Uterus (tissue), 4 donors: Measurements from ENCODE around the gene NKG7. TPM values are rescaled to one million over a fixed set of nuclear protein-coding genes. Genes with fewer than 3 reads are reported as not detected.

ENCODE experiments used
- DNase-seq, 2 donors: peaks; one replicate each; pipeline ENCODE4 v3.0.0-alpha.2; 2019 to 2020
- H3K27ac ChIP-seq, 2 donors: fragments of 200-600 bp; sonication (generic); 1 replicate in 1 of 2; 2 replicates in 1 of 2; pipeline ENCODE4 v1.5.1; 2016 to 2018
- H3K27me3 ChIP-seq, 2 donors: fragments of 200-600 bp; sonication (generic); one replicate each; pipeline ENCODE4 v1.5.1; 2018 to 2019; ENCODE audit warnings: control low read depth in 1 of 2
- H3K36me3 ChIP-seq, 2 donors: fragments of 200-600 bp; sonication (generic); one replicate each; pipeline ENCODE4 v1.5.1; 2019; ENCODE audit warnings: control low read depth in 1 of 2
- H3K4me1 ChIP-seq, 2 donors: fragments of 200-600 bp; sonication (generic); one replicate each; pipeline ENCODE4 v1.5.1; 2018 to 2019; ENCODE audit warnings: control low read depth in 1 of 2
- H3K4me3 ChIP-seq, 2 donors: fragments of 200-600 bp; sonication (generic); 1 replicate in 1 of 2; 2 replicates in 1 of 2; pipeline ENCODE4 v1.5.1; 2018 to 2019; ENCODE audit warnings: mild to moderate bottlenecking in 1 of 2
- H3K9me3 ChIP-seq, 2 donors: fragments of 200-600 bp; sonication (generic); one replicate each; pipeline ENCODE4 v1.5.1; 2019; ENCODE audit warnings: control low read depth in 1 of 2
- POLR2A ChIP-seq, 2 donors: fragments of 450-650 bp; IDR thresholded peaks; one replicate each; pipeline ENCODE4 v1.6.1; 2016; ENCODE audit warnings: antibody characterized with exemption in 2 of 2, mild to moderate bottlenecking in 1 of 2, moderate library complexity in 1 of 2
- intact Hi-C: fragments of 100-400 bp; cut with DNase I; formaldehyde crosslinking; loops from one replicate; pipeline ENCODE4 v1.15.1; 2023; ENCODE audit warnings: low total_unique reads
- total RNA-seq, 4 donors: library from RNA; depleted of rRNA in 3 of 4; stranded (reverse); fragments of >200 nt in 3 of 4; gene quantifications; one replicate each; pipeline versions ENCODE4 v1.1.0 to v1.2.4, GENCODE V29; 2014 to 2023
- TF ChIP-seq, protein P1 (sequence below), 4 experiments: fragments of 200-600 bp in 2 of 4; fragments of 450-650 bp in 2 of 4; sonication (generic) in 2 of 4; IDR thresholded peaks; one replicate each; pipeline ENCODE4 v1.5.1; 2016 to 2019; ENCODE audit warnings: antibody characterized with exemption in 4 of 4, mild to moderate bottlenecking in 2 of 4, moderate library complexity in 1 of 4
- donor health status: DM: yes; HTN: yes; CAD: no.

The NKG7 gene
- total RNA-seq, 4 donors from 2014 or later: 1.0 to 3.6 (median 2.9) TPM; not detected in 1

DNA sequence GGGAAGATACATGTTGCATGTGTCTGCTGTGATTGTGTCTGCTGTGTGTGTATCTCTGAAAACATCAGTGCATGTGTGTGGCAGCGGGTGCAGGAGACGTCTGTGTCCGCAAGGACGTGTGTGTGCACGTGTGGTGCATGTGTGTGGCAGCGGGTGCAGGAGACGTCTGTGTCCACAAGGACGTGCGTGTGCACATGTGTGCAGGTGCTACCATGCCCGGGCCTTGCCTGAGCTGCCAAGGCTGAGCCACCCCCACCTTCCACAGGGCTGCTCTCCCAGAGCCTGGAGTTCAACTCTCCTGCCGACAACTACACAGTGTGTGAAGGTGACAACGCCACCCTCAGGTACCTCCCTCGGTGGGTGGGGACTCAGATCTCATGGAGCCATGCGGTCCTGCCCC lies 50.7 kb downstream of the NKG7 start:
- Histone ChIP-seq H3K27me3 (peaks cover 0 to 3% of the 10 kb centered on the region in 2 donors), H3K9me3 (no peaks in the 10 kb centered on the region), H3K27ac (no peak overlapping the region), H3K36me3 (no peaks in the 10 kb centered on the region), H3K4me1 (no peaks in the 10 kb centered on the region), H3K4me3 (no peak overlapping the region)
- no peak for DNase-seq
- intact Hi-C loops: no loop called here
- no peak for TF ChIP-seq POLR2A (IDR thresholded peaks at IDR 0.05)
- TF ChIP-seq, protein P1, sequence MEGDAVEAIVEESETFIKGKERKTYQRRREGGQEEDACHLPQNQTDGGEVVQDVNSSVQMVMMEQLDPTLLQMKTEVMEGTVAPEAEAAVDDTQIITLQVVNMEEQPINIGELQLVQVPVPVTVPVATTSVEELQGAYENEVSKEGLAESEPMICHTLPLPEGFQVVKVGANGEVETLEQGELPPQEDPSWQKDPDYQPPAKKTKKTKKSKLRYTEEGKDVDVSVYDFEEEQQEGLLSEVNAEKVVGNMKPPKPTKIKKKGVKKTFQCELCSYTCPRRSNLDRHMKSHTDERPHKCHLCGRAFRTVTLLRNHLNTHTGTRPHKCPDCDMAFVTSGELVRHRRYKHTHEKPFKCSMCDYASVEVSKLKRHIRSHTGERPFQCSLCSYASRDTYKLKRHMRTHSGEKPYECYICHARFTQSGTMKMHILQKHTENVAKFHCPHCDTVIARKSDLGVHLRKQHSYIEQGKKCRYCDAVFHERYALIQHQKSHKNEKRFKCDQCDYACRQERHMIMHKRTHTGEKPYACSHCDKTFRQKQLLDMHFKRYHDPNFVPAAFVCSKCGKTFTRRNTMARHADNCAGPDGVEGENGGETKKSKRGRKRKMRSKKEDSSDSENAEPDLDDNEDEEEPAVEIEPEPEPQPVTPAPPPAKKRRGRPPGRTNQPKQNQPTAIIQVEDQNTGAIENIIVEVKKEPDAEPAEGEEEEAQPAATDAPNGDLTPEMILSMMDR (IDR thresholded peaks at IDR 0.05): no peak

Other genes with a start within 250 kb of the NKG7 start
- 1 to 10 TPM in 3 of 4 donors, under 1 TPM in 1; 0.51 to 2.6 (median 1.7) TPM for gene SIGLEC9, start 247.7 kb downstream of the NKG7 start, total RNA-seq
- gene SIGLEC7, start 230.4 kb downstream of the NKG7 start, total RNA-seq: under 1 TPM in 2 of 4 donors, not detected in 2; 0.14 to 0.59 TPM
- gene CD33, start 147.6 kb downstream of the NKG7 start, total RNA-seq: 1 to 10 TPM in 2 of 4 donors, under 1 TPM in 1, not detected in 1; 0.26 to 3.3 (median 3.0) TPM
- gene SIGLECL1, start 121.6 kb downstream of the NKG7 start, total RNA-seq: under 1 TPM in 1 of 4 donors, not detected in 3; 0.55 TPM
- under 1 TPM in 1 of 4 donors, not detected in 3; 0.28 TPM for gene IGLON5, start 61.0 kb downstream of the NKG7 start, total RNA-seq
- 1 to 10 TPM in 3 of 4 donors, under 1 TPM in 1; 0.26 to 3.6 (median 1.7) TPM for gene VSIG10L, start 30.5 kb downstream of the NKG7 start, total RNA-seq
- 10 to 100 TPM; 18.8 to 56.6 (median 32.8) TPM for gene ETFB, start 6.3 kb downstream of the NKG7 start, total RNA-seq
- 1 to 10 TPM in 1 of 4 donors, not detected in 3; 1.2 TPM for gene CLDND2, start 3.7 kb downstream of the NKG7 start, total RNA-seq
- not detected for gene LIM2, start 15.3 kb upstream of the NKG7 start, total RNA-seq
- gene C19orf84, start 17.9 kb upstream of the NKG7 start, total RNA-seq: not detected
- gene SIGLEC10, start 45.0 kb upstream of the NKG7 start, total RNA-seq: 10 to 100 TPM in 1 of 4 donors, 1 to 10 TPM in 1, under 1 TPM in 2; 0.26 to 11.2 (median 1.1) TPM
- gene SIGLEC8, start 85.8 kb upstream of the NKG7 start, total RNA-seq: under 1 TPM in 2 of 4 donors, not detected in 2; 0.21 to 0.34 TPM
- not detected for gene CEACAM18, start 105.9 kb upstream of the NKG7 start, total RNA-seq
- gene SIGLEC12, start 129.1 kb upstream of the NKG7 start, total RNA-seq: under 1 TPM in 2 of 4 donors, not detected in 2; 0.21 to 0.40 TPM
- 1 to 10 TPM in 2 of 4 donors, under 1 TPM in 2; 0.29 to 7.2 (median 0.77) TPM for gene SIGLEC6, start 159.0 kb upstream of the NKG7 start, total RNA-seq
- 10 to 100 TPM in 2 of 4 donors, 1 to 10 TPM in 2; 4.1 to 17.8 (median 9.3) TPM for gene ZNF175, start 198.6 kb upstream of the NKG7 start, total RNA-seq